ENCODE measurements around the gene CCDC15.

- no peak for TF ChIP-seq CTCF (conservative IDR thresholded peaks at IDR 0.05; ENCODE audit: low read depth in 2 of 2)
- no peak for TF ChIP-seq EZH2phosphoT487 (IDR thresholded peaks at IDR 0.05; ENCODE audit: unreplicated experiment)
- no peak for TF ChIP-seq EZH2 (IDR thresholded peaks at IDR 0.05; ENCODE audit: low read depth, unreplicated experiment)
- no peak for TF ChIP-seq JUNB (IDR thresholded peaks at IDR 0.05; ENCODE audit: unreplicated experiment)
- no peak for TF ChIP-seq POLR2AphosphoS5 (IDR thresholded peaks at IDR 0.05; ENCODE audit: low read depth)
- no peak for TF ChIP-seq REST (IDR thresholded peaks at IDR 0.05; ENCODE audit: unreplicated experiment)
- no peak for TF ChIP-seq CREB1 (CRISPR knock-in tag; IDR thresholded peaks at IDR 0.05; ENCODE audit: low read depth)
- no peak for TF ChIP-seq ZNF331 (CRISPR knock-in tag; IDR thresholded peaks at IDR 0.05; ENCODE audit: low read depth)
- no peak for TF ChIP-seq ETS1 (IDR thresholded peaks at IDR 0.05)
- TF ChIP-seq NANOG (IDR thresholded peaks at IDR 0.05; ENCODE audit: borderline replicate concordance) = no peak
These were observed 30.7 kb upstream of the CCDC15 start for GRCh38 chr11:124923296-124923695.
